SK-N-MC (cell line): Measurements from ENCODE around the gene KDM1A.
"Not testable (repeated sequence)": the region's sequence is repeated elsewhere in the genome, so short reads cannot be mapped to it uniquely, and the experiment has no call there.

ENCODE experiments used
- DNase-seq: peaks from one replicate; pipeline ENCODE4 v3.0.0-alpha.2; 2011; ENCODE audit warnings: low read depth, low spot score
- H3K27ac ChIP-seq: fragments of 200-600 bp; sonication (generic); 2 replicates; pipeline ENCODE4 v1.5.1; 2016; ENCODE audit warnings: mixed run types
- H3K36me3 ChIP-seq: fragments of 200-600 bp; sonication (generic); 2 replicates; pipeline ENCODE4 v1.6.1; 2017; ENCODE audit warnings: antibody characterized with exemption, low read length, mixed read lengths; ENCODE audit not compliant: insufficient read depth
- H3K4me3 ChIP-seq: fragments of 200-600 bp; sonication (generic); 2 replicates; pipeline ENCODE4 v1.5.1; 2016
- H3K9ac ChIP-seq: fragments of 200-600 bp; sonication (generic); 2 replicates; pipeline ENCODE4 v1.8.0; 2017; ENCODE audit warnings: mixed run types, mixed read lengths; ENCODE audit not compliant: insufficient read length
- H3K9me3 ChIP-seq: fragments of 200-600 bp; sonication (generic); 2 replicates; pipeline ENCODE4 v1.6.1; 2017; ENCODE audit warnings: low read depth, mild to moderate bottlenecking, antibody characterized with exemption, low read length, moderate library complexity, mixed read lengths
- EZH2 ChIP-seq: fragments of 200-600 bp; sonication (generic); IDR thresholded peaks from one replicate; pipeline ENCODE4 v1.6.1; 2017; ENCODE audit warnings: antibody characterized with exemption
- FOXP2 ChIP-seq: optimal IDR thresholded peaks from 2 replicates; pipeline ENCODE3; 2011; ENCODE audit warnings: mild to moderate bottlenecking, moderate library complexity; ENCODE audit not compliant: insufficient read depth; ENCODE audit errors: extremely low read length, control extremely low read depth
- POLR2AphosphoS5 ChIP-seq: IDR thresholded peaks from 2 replicates; pipeline ENCODE4 v1.6.1; 2012; ENCODE audit warnings: mild to moderate bottlenecking, low read depth, low read length, borderline replicate concordance

KDM1A gene

DNA sequence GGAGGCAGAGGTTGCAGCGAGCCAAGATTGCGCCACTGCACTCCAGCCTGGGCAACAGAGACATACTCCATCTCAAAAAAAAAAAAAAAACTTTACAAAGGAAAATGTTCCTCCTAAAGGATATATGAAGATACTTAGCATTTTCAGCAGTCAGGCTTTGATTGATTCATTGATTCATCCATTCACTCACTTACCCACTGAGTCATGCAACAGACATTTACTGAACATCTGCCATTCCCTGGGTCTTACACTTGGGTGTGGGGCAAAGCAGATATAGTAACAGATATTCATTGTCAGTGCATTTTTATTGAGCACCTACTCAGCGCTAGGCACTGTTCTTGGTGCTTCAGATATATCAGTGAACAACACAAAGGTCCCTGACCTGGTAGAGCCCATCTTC lies 41.0 kb upstream of the KDM1A start:
- DNase-seq, result no peak
- H3K27ac ChIP-seq, result no peak overlapping the region
- H3K4me3 ChIP-seq, result no peak overlapping the region
- H3K9me3 ChIP-seq, result no peaks in the 10 kb centered on the region
- no peaks in the 10 kb centered on the region for H3K36me3 ChIP-seq
- TF ChIP-seq POLR2AphosphoS5, result no peak
- TF ChIP-seq EZH2, result no peak
- no peak for TF ChIP-seq FOXP2
- no peak overlapping the region for H3K9ac ChIP-seq

- not testable (repeated sequence) for H3K36me3 ChIP-seq, DNase-seq, H3K9ac ChIP-seq, H3K9me3 ChIP-seq, H3K4me3 ChIP-seq, H3K27ac ChIP-seq
Measured at GRCh38 chr1:22980471-22980790, 38.8 kb upstream of the KDM1A start.

- no peak for DNase-seq
- Histone ChIP-seq H3K4me3 (no peak overlapping the region), H3K9ac (no peak overlapping the region), H3K36me3 (no peaks in the 10 kb centered on the region), H3K9me3 (no peaks in the 10 kb centered on the region), H3K27ac (no peak overlapping the region)
- TF ChIP-seq POLR2AphosphoS5, result no peak
- no peak for TF ChIP-seq EZH2
- no peak for TF ChIP-seq FOXP2
Measured at GRCh38 chr1:22983944-22984343, 35.3 kb upstream of the KDM1A start.

- H3K27ac ChIP-seq, H3K9ac ChIP-seq, H3K4me3 ChIP-seq, H3K36me3 ChIP-seq, DNase-seq, H3K9me3 ChIP-seq: not testable (repeated sequence)
Measured at GRCh38 chr1:22992384-22992783, 26.9 kb upstream of the KDM1A start.

GRCh38 chr1:22993220-22993795 lies 26.0 kb upstream of the KDM1A start:
- H3K27ac ChIP-seq, H3K9me3 ChIP-seq, H3K9ac ChIP-seq, H3K4me3 ChIP-seq, H3K36me3 ChIP-seq, DNase-seq: not testable (repeated sequence)

DNA sequence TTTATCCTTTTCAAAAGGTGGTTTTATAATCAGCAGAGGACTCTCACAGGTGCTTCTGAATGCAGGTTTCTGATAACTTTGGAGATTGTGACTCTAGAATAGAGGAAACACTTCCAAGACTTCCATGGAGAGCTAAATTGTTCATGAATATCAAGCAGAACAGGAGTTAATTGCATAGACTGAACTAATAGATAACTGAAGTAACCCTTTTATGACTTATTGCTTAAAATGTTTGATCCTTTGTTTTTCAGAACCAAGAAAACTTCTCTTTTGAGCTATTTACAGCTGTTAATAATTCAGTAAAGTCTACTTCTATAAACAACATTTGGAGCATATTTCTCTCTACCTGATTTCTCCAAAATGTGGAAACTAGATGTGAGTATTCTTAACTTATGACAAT lies 23.5 kb upstream of the KDM1A start:
- no peak overlapping the region for H3K27ac ChIP-seq
- TF ChIP-seq FOXP2, result no peak
- TF ChIP-seq POLR2AphosphoS5, result no peak
- no peak for TF ChIP-seq EZH2
- no peak for DNase-seq
- no peak overlapping the region for H3K4me3 ChIP-seq
- no peak overlapping the region for H3K9ac ChIP-seq
- H3K9me3 ChIP-seq, result no peaks in the 10 kb centered on the region; the same call in 1 of the 2 replicates
- H3K36me3 ChIP-seq, result no peaks in the 10 kb centered on the region

- not testable (repeated sequence) for H3K27ac ChIP-seq, H3K36me3 ChIP-seq, H3K9me3 ChIP-seq, H3K9ac ChIP-seq, H3K4me3 ChIP-seq, DNase-seq
Measured at GRCh38 chr1:22997528-22997927, 21.7 kb upstream of the KDM1A start.

DNA sequence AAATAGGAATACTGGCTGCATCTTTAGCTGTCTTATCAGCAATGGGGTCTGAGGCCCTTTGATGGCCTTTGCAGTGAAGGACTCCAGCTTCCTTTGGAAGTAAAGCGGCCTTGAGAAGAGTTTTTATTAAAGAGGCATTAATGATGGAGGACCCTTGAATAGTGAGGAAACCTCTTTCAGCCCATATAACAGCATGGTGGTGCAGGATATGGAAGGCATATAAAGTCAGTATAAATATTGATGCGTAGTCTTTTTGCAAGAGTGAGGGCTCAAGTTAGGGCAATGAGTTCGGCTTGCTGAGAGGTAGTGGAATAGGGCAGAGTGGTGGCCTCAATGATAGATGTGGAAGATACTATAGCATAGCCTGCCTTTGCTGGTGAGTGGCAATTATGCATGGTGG lies 19.1 kb upstream of the KDM1A start:
- not testable (repeated sequence) for H3K9ac ChIP-seq, H3K27ac ChIP-seq, H3K9me3 ChIP-seq, H3K36me3 ChIP-seq, DNase-seq, H3K4me3 ChIP-seq

- not testable (repeated sequence) for H3K9ac ChIP-seq, H3K27ac ChIP-seq, DNase-seq, H3K36me3 ChIP-seq, H3K9me3 ChIP-seq, H3K4me3 ChIP-seq
Measured at GRCh38 chr1:23002218-23002617, 17.1 kb upstream of the KDM1A start.

- DNase-seq, result no peak
- Histone ChIP-seq H3K9me3 (no peaks in the 10 kb centered on the region), H3K36me3 (no peaks in the 10 kb centered on the region), H3K9ac (no peak overlapping the region), H3K27ac (no peak overlapping the region), H3K4me3 (no peak overlapping the region)
- TF ChIP-seq FOXP2 (no peak), EZH2 (no peak), POLR2AphosphoS5 (no peak)
Measured at GRCh38 chr1:23004112-23004511, 15.2 kb upstream of the KDM1A start.

GRCh38 chr1:23004769-23005168 lies 14.5 kb upstream of the KDM1A start:
- H3K27ac ChIP-seq, H3K4me3 ChIP-seq, H3K9me3 ChIP-seq, DNase-seq, H3K9ac ChIP-seq, H3K36me3 ChIP-seq: not testable (repeated sequence)
